ENCODE data around the gene PLCB4. TPM values are rescaled to one million over a fixed set of nuclear protein-coding genes. Genes with fewer than 3 reads are reported as not detected.

Gene PLCB4
- total and polyA plus RNA-seq, 2 experiments from 2014 or later, result 6.5 to 16.1 TPM

DNA sequence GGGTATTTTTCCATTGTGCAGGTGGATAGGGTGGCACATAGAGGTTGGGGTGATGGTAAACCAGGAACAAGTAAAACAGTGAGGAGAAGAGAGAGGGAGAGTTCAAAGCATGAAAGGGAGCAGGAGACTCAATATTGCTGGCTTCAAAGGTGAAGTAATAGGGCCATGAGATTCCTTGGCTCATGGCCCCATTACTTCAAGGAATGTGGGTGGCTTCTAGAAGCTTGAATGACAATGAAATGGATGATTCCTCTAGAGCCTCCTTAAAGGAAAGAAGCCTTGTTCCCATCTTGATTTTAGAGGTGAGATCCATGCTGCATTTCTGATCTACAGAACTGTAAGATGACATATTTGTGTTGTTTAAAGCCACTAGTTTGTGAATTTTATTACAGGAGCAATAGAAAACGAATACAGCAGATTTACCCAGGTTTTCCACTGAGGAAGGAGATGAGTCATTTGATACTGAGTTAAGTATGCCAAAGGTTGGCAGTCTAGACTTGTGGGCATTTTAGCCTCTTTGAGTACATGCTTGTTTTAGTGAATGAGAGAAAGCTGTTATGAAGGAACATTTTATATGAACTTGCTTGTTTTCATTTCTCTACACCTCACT lies 110.4 kb downstream of the PLCB4 start:
- DNase-seq (ENCODE audit: low spot score), result peak; percentile 42
- H3K9me2 ChIP-seq (ENCODE audit: insufficient read depth), result peaks cover 31% of the 10 kb centered on the region
- Mint-ChIP-seq H3K9me3 (no peaks in the 10 kb centered on the region; the same call in 2 of the 3 replicates), H3K27me3 (ENCODE audit: insufficient read depth, low read depth, poor library complexity) (no peaks in the 10 kb centered on the region), H3K27ac (no peak overlapping the region; the same call in 1 of the 2 replicates), H3K4me3 (no peak overlapping the region; the same call in 2 of the 3 replicates), H3K4me1 (peaks cover 30% of the 10 kb centered on the region), H3K36me3 (ENCODE audit: low read depth) (no peaks in the 10 kb centered on the region)
- H3K36me3 ChIP-seq (ENCODE audit: insufficient read depth), result no peaks in the 10 kb centered on the region
- H3K4me1 ChIP-seq (ENCODE audit: insufficient read depth), result peaks cover 30% of the 10 kb centered on the region
- H3K79me2 ChIP-seq (replicated peaks; ENCODE audit: insufficient read depth), result 0 out of 2 replicates have a peak, but pooled peaks cover 3% of the 10 kb centered on the region
- H3K27me3 ChIP-seq (ENCODE audit: insufficient read depth), result no peaks in the 10 kb centered on the region
- TF ChIP-seq EZH2 (IDR thresholded peaks at IDR 0.05; ENCODE audit: low read depth, unreplicated experiment), result no peak
- TF ChIP-seq ZNF114 (CRISPR knock-in tag; IDR thresholded peaks at IDR 0.05), result no peak
- TF ChIP-seq, protein P1, sequence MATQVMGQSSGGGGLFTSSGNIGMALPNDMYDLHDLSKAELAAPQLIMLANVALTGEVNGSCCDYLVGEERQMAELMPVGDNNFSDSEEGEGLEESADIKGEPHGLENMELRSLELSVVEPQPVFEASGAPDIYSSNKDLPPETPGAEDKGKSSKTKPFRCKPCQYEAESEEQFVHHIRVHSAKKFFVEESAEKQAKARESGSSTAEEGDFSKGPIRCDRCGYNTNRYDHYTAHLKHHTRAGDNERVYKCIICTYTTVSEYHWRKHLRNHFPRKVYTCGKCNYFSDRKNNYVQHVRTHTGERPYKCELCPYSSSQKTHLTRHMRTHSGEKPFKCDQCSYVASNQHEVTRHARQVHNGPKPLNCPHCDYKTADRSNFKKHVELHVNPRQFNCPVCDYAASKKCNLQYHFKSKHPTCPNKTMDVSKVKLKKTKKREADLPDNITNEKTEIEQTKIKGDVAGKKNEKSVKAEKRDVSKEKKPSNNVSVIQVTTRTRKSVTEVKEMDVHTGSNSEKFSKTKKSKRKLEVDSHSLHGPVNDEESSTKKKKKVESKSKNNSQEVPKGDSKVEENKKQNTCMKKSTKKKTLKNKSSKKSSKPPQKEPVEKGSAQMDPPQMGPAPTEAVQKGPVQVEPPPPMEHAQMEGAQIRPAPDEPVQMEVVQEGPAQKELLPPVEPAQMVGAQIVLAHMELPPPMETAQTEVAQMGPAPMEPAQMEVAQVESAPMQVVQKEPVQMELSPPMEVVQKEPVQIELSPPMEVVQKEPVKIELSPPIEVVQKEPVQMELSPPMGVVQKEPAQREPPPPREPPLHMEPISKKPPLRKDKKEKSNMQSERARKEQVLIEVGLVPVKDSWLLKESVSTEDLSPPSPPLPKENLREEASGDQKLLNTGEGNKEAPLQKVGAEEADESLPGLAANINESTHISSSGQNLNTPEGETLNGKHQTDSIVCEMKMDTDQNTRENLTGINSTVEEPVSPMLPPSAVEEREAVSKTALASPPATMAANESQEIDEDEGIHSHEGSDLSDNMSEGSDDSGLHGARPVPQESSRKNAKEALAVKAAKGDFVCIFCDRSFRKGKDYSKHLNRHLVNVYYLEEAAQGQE (IDR thresholded peaks at IDR 0.05; ENCODE audit: unreplicated experiment), result no peak
- TF ChIP-seq, protein P2, sequence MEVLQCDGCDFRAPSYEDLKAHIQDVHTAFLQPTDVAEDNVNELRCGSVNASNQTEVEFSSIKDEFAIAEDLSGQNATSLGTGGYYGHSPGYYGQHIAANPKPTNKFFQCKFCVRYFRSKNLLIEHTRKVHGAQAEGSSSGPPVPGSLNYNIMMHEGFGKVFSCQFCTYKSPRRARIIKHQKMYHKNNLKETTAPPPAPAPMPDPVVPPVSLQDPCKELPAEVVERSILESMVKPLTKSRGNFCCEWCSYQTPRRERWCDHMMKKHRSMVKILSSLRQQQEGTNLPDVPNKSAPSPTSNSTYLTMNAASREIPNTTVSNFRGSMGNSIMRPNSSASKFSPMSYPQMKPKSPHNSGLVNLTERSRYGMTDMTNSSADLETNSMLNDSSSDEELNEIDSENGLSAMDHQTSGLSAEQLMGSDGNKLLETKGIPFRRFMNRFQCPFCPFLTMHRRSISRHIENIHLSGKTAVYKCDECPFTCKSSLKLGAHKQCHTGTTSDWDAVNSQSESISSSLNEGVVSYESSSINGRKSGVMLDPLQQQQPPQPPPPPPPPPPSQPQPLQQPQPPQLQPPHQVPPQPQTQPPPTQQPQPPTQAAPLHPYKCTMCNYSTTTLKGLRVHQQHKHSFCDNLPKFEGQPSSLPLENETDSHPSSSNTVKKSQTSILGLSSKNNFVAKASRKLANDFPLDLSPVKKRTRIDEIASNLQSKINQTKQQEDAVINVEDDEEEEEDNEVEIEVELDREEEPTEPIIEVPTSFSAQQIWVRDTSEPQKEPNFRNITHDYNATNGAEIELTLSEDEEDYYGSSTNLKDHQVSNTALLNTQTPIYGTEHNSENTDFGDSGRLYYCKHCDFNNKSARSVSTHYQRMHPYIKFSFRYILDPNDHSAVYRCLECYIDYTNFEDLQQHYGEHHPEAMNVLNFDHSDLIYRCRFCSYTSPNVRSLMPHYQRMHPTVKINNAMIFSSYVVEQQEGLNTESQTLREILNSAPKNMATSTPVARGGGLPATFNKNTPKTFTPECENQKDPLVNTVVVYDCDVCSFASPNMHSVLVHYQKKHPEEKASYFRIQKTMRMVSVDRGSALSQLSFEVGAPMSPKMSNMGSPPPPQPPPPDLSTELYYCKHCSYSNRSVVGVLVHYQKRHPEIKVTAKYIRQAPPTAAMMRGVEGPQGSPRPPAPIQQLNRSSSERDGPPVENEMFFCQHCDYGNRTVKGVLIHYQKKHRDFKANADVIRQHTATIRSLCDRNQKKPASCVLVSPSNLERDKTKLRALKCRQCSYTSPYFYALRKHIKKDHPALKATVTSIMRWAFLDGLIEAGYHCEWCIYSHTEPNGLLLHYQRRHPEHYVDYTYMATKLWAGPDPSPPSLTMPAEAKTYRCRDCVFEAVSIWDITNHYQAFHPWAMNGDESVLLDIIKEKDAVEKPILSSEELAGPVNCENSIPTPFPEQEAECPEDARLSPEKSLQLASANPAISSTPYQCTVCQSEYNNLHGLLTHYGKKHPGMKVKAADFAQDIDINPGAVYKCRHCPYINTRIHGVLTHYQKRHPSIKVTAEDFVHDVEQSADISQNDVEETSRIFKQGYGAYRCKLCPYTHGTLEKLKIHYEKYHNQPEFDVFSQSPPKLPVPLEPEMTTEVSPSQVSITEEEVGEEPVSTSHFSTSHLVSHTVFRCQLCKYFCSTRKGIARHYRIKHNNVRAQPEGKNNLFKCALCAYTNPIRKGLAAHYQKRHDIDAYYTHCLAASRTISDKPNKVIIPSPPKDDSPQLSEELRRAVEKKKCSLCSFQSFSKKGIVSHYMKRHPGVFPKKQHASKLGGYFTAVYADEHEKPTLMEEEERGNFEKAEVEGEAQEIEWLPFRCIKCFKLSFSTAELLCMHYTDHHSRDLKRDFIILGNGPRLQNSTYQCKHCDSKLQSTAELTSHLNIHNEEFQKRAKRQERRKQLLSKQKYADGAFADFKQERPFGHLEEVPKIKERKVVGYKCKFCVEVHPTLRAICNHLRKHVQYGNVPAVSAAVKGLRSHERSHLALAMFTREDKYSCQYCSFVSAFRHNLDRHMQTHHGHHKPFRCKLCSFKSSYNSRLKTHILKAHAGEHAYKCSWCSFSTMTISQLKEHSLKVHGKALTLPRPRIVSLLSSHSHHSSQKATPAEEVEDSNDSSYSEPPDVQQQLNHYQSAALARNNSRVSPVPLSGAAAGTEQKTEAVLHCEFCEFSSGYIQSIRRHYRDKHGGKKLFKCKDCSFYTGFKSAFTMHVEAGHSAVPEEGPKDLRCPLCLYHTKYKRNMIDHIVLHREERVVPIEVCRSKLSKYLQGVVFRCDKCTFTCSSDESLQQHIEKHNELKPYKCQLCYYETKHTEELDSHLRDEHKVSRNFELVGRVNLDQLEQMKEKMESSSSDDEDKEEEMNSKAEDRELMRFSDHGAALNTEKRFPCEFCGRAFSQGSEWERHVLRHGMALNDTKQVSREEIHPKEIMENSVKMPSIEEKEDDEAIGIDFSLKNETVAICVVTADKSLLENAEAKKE (CRISPR knock-in tag; IDR thresholded peaks at IDR 0.05), result peak; percentile 98
- H4K20me1 ChIP-seq (replicated peaks; ENCODE audit: insufficient read depth), result no peaks in the 10 kb centered on the region
- H3K4me3 ChIP-seq, result no peak overlapping the region
- H2AFZ ChIP-seq, result no peak overlapping the region
- H3K27ac ChIP-seq (ENCODE audit: low read depth), result peak overlapping the region; percentile 56; the same call in 1 of the 2 replicates
- H3F3A ChIP-seq (replicated peaks; ENCODE audit: low read depth), result no peaks in the 10 kb centered on the region
- ATAC-seq, result no peak
- no peak overlapping the region for H3K4me2 ChIP-seq

Measured in GM23338 (cell line).